H1 (cell line): ENCODE results near the gene DGKH.

ENCODE experiments used
- BRCA1 ChIP-seq: IDR thresholded peaks from 2 replicates; pipeline ENCODE4 v1.6.1; 2012; ENCODE audit warnings: low read depth, low read length, improper control_type of control experiment
- CBX8 ChIP-seq: fragments of 300-800, 300-1000 bp; sonication (generic); IDR thresholded peaks from 2 replicates; pipeline ENCODE4 v1.7.1; 2016; ENCODE audit warnings: low read depth, low read length, borderline replicate concordance
- CEBPB ChIP-seq: IDR thresholded peaks from 2 replicates; pipeline ENCODE4 v1.6.1; 2012; ENCODE audit warnings: low read depth, low read length
- CTCF ChIP-seq, 3 experiments: IDR thresholded peaks; 1 replicate in 2 of 3; 2 replicates in 1 of 3; pipeline versions ENCODE4 v1.5.1 to v1.6.1; 2011; ENCODE audit warnings: low read length in 3 of 3, mild to moderate bottlenecking in 3 of 3, inconsistent platforms in 2 of 3, low read depth in 1 of 3, moderate library complexity in 1 of 3; ENCODE audit not compliant: insufficient read depth in 1 of 3; ENCODE audit errors: control extremely low read depth in 1 of 3
- EZH2 ChIP-seq: fragments of 200-600 bp; sonication (generic); IDR thresholded peaks from 2 replicates; pipeline ENCODE4 v1.7.1; 2012; ENCODE audit warnings: low read depth, mild to moderate bottlenecking, moderate library complexity, low read length, inconsistent platforms; ENCODE audit not compliant: severe bottlenecking
- JUN ChIP-seq: IDR thresholded peaks from 2 replicates; pipeline ENCODE4 v1.6.1; 2011; ENCODE audit warnings: low read depth, mild to moderate bottlenecking, improper control_type of control experiment, low read length
- JUND ChIP-seq: IDR thresholded peaks from 2 replicates; pipeline ENCODE4 v1.6.1; 2011; ENCODE audit warnings: mild to moderate bottlenecking, improper control_type of control experiment, low read length
- POLR2AphosphoS5 ChIP-seq: IDR thresholded peaks from 2 replicates; pipeline ENCODE4 v1.6.1; 2011; ENCODE audit warnings: low read depth, low read length
- RFX5 ChIP-seq: IDR thresholded peaks from 2 replicates; pipeline ENCODE4 v1.6.1; 2011; ENCODE audit warnings: low read depth, low read length, improper control_type of control experiment, borderline replicate concordance
- SIN3A ChIP-seq, 2 experiments: IDR thresholded peaks in 1 of 2; conservative IDR thresholded peaks in 1 of 2; 2 replicates each; pipeline ENCODE4 v1.6.1; 2011 to 2012; ENCODE audit warnings: low read length in 2 of 2, improper control_type of control experiment in 1 of 2, low read depth in 1 of 2, mild to moderate bottlenecking in 1 of 2
- SP1 ChIP-seq: IDR thresholded peaks from 2 replicates; pipeline ENCODE4 v1.6.1; 2011; ENCODE audit warnings: low read depth, low read length
- SP4 ChIP-seq: IDR thresholded peaks from 2 replicates; pipeline ENCODE4 v1.6.1; 2012; ENCODE audit warnings: low read length, inconsistent platforms
- SRF ChIP-seq: IDR thresholded peaks from 2 replicates; pipeline ENCODE4 v1.6.1; 2011; ENCODE audit warnings: mild to moderate bottlenecking, low read depth, low read length, moderate library complexity
- TBP ChIP-seq: IDR thresholded peaks from 2 replicates; pipeline ENCODE4 v1.6.1; 2011; ENCODE audit warnings: low read depth, low read length, improper control_type of control experiment

GRCh38 chr13:42083138-42083770, 34.8 kb downstream of the DGKH start:
- TF ChIP-seq CTCF (IDR thresholded peaks at IDR 0.05; ENCODE audit: control extremely low read depth in 1 of 3, insufficient read depth in 1 of 3, low read depth in 1 of 3, low read length in 3 of 3) (no peak), CBX8 (no peak), TBP (no peak), RFX5 (no peak), JUN (no peak), BRCA1 (no peak), SRF (no peak), SIN3A (conservative IDR thresholded peaks at IDR 0.05 in 1 of 2, IDR thresholded peaks at IDR 0.05 in 1 of 2; ENCODE audit: low read depth in 1 of 2, low read length in 2 of 2) (no peak), POLR2AphosphoS5 (no peak), CEBPB (no peak), SP1 (no peak), JUND (no peak), SP4 (no peak), EZH2 (no peak)
